ENCODE results near the gene ASRGL1. TPM values are rescaled to one million over a fixed set of nuclear protein-coding genes. Genes with fewer than 3 reads are reported as not detected.

The ASRGL1 gene
- total and polyA plus RNA-seq, 2 donors from 2014 or later = 62.2 to 85.6 TPM

GRCh38 chr11:62402226-62402959 lies 65.1 kb downstream of the ASRGL1 start:
- Histone ChIP-seq H3K36me3 (ENCODE audit: control insufficient read depth in 2 of 3, insufficient read depth in 3 of 3, low read length in 3 of 3) (no peaks in the 10 kb centered on the region), H3K4me3 (ENCODE audit: low read length in 3 of 3) (no peak overlapping the region), H3K4me1 (ENCODE audit: control insufficient read depth in 2 of 3, insufficient read depth in 2 of 3, low read depth in 1 of 3, low read length in 3 of 3) (peaks cover 0 to 19% (median 0%) of the 10 kb centered on the region in 3 donors), H3K9ac (ENCODE audit: low read length in 3 of 3) (no peak overlapping the region), H3K27me3 (ENCODE audit: control insufficient read depth, insufficient read depth, low read length) (no peaks in the 10 kb centered on the region), H3K9me3 (ENCODE audit: control insufficient read depth in 2 of 3, insufficient read depth in 1 of 3, low read length in 3 of 3) (no peaks in the 10 kb centered on the region), H3K27ac (ENCODE audit: low read depth in 2 of 2, low read length in 2 of 2) (no peak overlapping the region)
- DNase-seq (no peak), FAIRE-seq (no peak)
- TF ChIP-seq CTCF (IDR thresholded peaks at IDR 0.05; ENCODE audit: borderline replicate concordance, extremely low read depth, insufficient read depth) = no peak
- intact Hi-C loops (cut with DNase I) = no loop called here

- Histone ChIP-seq H3K9ac (ENCODE audit: low read length in 3 of 3) (no peak overlapping the region), H3K4me3 (ENCODE audit: low read length in 3 of 3) (no peak overlapping the region), H3K27ac (ENCODE audit: low read depth in 2 of 2, low read length in 2 of 2) (no peak overlapping the region), H3K36me3 (ENCODE audit: control insufficient read depth in 2 of 3, insufficient read depth in 3 of 3, low read length in 3 of 3) (no peaks in the 10 kb centered on the region), H3K9me3 (ENCODE audit: control insufficient read depth in 2 of 3, insufficient read depth in 1 of 3, low read length in 3 of 3) (no peaks in the 10 kb centered on the region), H3K27me3 (ENCODE audit: control insufficient read depth, insufficient read depth, low read length) (no peaks in the 10 kb centered on the region), H3K4me1 (ENCODE audit: control insufficient read depth in 2 of 3, insufficient read depth in 2 of 3, low read depth in 1 of 3, low read length in 3 of 3) (peaks cover 0 to 17% (median 0%) of the 10 kb centered on the region in 3 donors)
- FAIRE-seq (no peak), DNase-seq (no peak)
- intact Hi-C loops (cut with DNase I) = no loop called here
- TF ChIP-seq CTCF (IDR thresholded peaks at IDR 0.05; ENCODE audit: borderline replicate concordance, extremely low read depth, insufficient read depth) = no peak
These were observed 65.9 kb downstream of the ASRGL1 start for GRCh38 chr11:62402960-62403730.

- no peaks in the 10 kb centered on the region for H3K9me3 ChIP-seq (ENCODE audit: control insufficient read depth in 2 of 3, insufficient read depth in 1 of 3, low read length in 3 of 3)
- no peak for TF ChIP-seq CTCF (IDR thresholded peaks at IDR 0.05; ENCODE audit: borderline replicate concordance, extremely low read depth, insufficient read depth)
- H3K4me3 ChIP-seq (ENCODE audit: low read length in 3 of 3) = no peak overlapping the region
- no peak overlapping the region for H3K9ac ChIP-seq (ENCODE audit: low read length in 3 of 3)
- no peaks in the 10 kb centered on the region for H3K27me3 ChIP-seq (ENCODE audit: control insufficient read depth, insufficient read depth, low read length)
- no peak overlapping the region for H3K27ac ChIP-seq (ENCODE audit: low read depth in 2 of 2, low read length in 2 of 2)
- H3K36me3 ChIP-seq (ENCODE audit: control insufficient read depth in 2 of 3, insufficient read depth in 3 of 3, low read length in 3 of 3) = no peaks in the 10 kb centered on the region
- FAIRE-seq = no peak
- intact Hi-C loops (cut with DNase I) = no loop called here
- H3K4me1 ChIP-seq (ENCODE audit: control insufficient read depth in 2 of 3, insufficient read depth in 2 of 3, low read depth in 1 of 3, low read length in 3 of 3) = peaks cover 0 to 16% (median 0%) of the 10 kb centered on the region in 3 donors
- DNase-seq = no peak
These were observed 67.2 kb downstream of the ASRGL1 start for GRCh38 chr11:62404435-62404834.
